HG03039 (cell line): ENCODE measurements around the gene LRP10.
"Not testable (repeated sequence)": the region's sequence is repeated elsewhere in the genome, so short reads cannot be mapped to it uniquely, and the experiment has no call there.

ENCODE experiments used
- ATAC-seq: cut with Tn5 transposase; IDR thresholded peaks from one replicate; pipeline ENCODE4 v1.9.1; 2021; ENCODE audit warnings: mild to moderate bottlenecking, moderate library complexity; ENCODE audit not compliant: unreplicated experiment

LRP10 gene

GRCh38 chr14:22842211-22843122 lies 29.1 kb upstream of the LRP10 start:
- ATAC-seq, result no peak

GRCh38 chr14:22843123-22843925 lies 28.2 kb upstream of the LRP10 start:
- ATAC-seq, result no peak

- no peak for ATAC-seq
Observed at GRCh38 chr14:22844221-22845102, 27.1 kb upstream of the LRP10 start.

- no peak for ATAC-seq
Observed at GRCh38 chr14:22845103-22845394, 26.5 kb upstream of the LRP10 start.

- no peak for ATAC-seq
Observed at GRCh38 chr14:22845821-22846625, 25.5 kb upstream of the LRP10 start.

- ATAC-seq, result no peak
Observed at GRCh38 chr14:22846811-22847307, 24.7 kb upstream of the LRP10 start.

GRCh38 chr14:22847661-22848341 lies 23.7 kb upstream of the LRP10 start:
- no peak for ATAC-seq

GRCh38 chr14:22848351-22849164 lies 23.0 kb upstream of the LRP10 start:
- no peak for ATAC-seq

- ATAC-seq, result no peak
Observed at GRCh38 chr14:22849212-22849819, 22.2 kb upstream of the LRP10 start.

- ATAC-seq, result no peak
Observed at GRCh38 chr14:22850944-22851764, 20.4 kb upstream of the LRP10 start.

- not testable (repeated sequence) for ATAC-seq
Observed at GRCh38 chr14:22852178-22852577, 19.4 kb upstream of the LRP10 start.

- ATAC-seq, result no peak
Observed at GRCh38 chr14:22852599-22852939, 19.0 kb upstream of the LRP10 start.

GRCh38 chr14:22852940-22853767 lies 18.4 kb upstream of the LRP10 start:
- no peak for ATAC-seq

- not testable (repeated sequence) for ATAC-seq
Observed at GRCh38 chr14:22854296-22854695, 17.2 kb upstream of the LRP10 start.

- ATAC-seq, result no peak
Observed at GRCh38 chr14:22854963-22855724, 16.4 kb upstream of the LRP10 start.

GRCh38 chr14:22856428-22856827 lies 15.1 kb upstream of the LRP10 start:
- ATAC-seq, result no peak
